Measurements from ENCODE around the gene AJAP1. TPM values are rescaled to one million over a fixed set of nuclear protein-coding genes. Genes with fewer than 3 reads are reported as not detected.

Gene AJAP1
- not detected in 5 replicates for total RNA-seq (2022; extraction: Qiagen RNA extraction; ENCODE audit: low read depth)

GRCh38 chr1:4653796-4654725, at the start of gene AJAP1:
AJAP1 (plus strand) TSS chr1:4654609; CDS start chr1:4655426, 817 bp downstream.

